ENCODE measurements around the gene DDX42.

The DDX42 gene

GRCh38 chr17:63822537-63822936, 48.6 kb downstream of the DDX42 start:
- DNase-seq (ENCODE audit: low read depth) = no peak

GRCh38 chr17:63823659-63824331, 49.8 kb downstream of the DDX42 start:
- no peak for DNase-seq (ENCODE audit: low read depth)

GRCh38 chr17:63824362-63824761, 50.4 kb downstream of the DDX42 start:
- DNase-seq (ENCODE audit: low read depth) = no peak

DNA sequence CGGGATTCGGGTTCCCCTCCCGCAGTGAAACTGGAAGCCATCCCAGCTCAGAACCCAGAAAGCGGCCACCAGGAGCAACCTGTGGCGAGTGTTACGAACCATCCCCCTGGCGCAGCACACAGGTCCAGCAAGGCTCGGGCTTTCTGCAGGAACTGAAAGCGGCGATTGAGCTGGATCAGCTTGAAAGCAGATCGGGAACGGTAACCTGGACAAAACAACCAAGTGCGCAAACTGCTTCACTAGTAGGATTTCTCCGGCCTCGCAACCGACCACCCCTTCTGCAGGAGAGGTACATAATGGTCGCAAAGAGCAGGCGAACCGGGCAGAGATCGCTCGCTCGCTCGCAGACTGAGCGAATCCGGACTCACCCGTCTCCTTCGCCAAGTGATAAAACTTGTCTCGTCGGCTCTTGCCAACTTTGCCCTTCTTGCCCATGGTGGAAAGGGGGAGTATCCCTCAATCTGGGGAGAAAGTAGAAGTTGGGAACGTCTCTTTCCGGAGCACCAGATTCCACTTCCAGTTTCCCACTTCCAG, 52.6 kb downstream of the DDX42 start:
- no peak for DNase-seq (ENCODE audit: low read depth)

DNA sequence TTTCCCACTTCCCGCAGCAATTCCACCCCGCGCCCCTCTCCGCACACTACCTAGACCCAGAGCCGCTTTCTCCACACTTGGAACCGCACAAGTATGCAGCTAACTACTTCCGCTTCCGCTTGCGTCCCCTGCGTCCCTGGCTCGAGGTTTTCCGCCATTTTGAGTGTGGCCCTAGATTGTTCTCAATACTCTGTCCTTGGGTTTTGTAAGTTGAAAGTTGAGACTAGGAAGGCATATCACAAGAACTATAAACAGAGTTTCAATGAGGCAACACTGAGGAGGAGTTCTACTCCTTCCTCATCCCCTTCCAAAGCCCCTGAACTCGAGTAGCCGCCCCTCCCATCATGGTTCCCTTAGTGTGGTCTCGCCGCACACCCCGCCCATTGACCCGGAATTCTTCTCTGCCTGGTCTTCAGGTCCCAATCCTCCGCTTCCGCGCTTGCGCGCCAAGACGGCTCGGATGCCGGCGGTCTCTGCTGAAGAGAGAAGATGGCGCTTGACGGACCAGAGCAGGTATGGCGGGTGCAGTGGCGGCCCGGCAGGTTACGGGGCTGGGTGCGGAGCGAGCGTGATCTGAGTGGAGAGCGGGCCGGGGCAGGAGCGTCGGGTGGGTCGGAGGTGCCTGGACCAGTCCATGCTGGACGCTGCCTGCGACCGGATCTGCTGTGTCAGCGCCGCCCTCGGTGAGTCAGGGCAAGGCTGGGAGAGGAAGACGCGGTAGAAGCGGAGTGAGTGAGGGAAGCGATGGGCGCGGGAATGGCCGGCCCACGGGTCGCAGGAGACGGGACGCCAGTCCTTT, 53.2 kb downstream of the DDX42 start, which contains the start of the genes FTSJ3 and PSMC5:
Gene FTSJ3, minus strand, starts transcription at position 662 of the 799 bp plus-strand sequence. CDS start 761 bp downstream, outside the sequence.
Gene PSMC5, plus strand, starts transcription at position 430 of the 799 bp plus-strand sequence. Its CDS starts 60 bp downstream, at position 490.
- peak; percentile 93 for DNase-seq (ENCODE audit: low read depth)

- no peak for DNase-seq (ENCODE audit: low read depth)
These were observed 53.8 kb downstream of the DDX42 start for GRCh38 chr17:63827801-63828221.

GRCh38 chr17:63828936-63829335, 55.0 kb downstream of the DDX42 start:
- DNase-seq (ENCODE audit: low read depth) = no peak

DNA sequence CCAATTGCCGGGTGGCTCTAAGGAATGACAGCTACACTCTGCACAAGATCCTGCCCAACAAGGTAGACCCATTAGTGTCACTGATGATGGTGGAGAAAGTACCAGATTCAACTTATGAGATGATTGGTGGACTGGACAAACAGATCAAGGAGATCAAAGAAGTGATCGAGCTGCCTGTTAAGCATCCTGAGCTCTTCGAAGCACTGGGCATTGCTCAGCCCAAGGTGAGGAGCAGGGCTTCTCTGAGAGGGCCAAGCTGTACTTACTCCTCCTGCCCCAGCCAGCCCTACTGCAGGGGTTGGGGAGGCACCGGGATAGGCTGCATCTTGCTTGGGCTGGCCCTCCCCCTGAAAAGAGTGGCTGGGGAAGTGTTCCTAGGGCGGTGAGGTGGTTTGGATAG, 56.3 kb downstream of the DDX42 start:
- no peak for DNase-seq (ENCODE audit: low read depth)

GRCh38 chr17:63830904-63831491, 57.0 kb downstream of the DDX42 start:
- no peak for DNase-seq (ENCODE audit: low read depth)

- no peak for DNase-seq (ENCODE audit: low read depth)
These were observed 57.5 kb downstream of the DDX42 start for GRCh38 chr17:63831505-63831904.

GRCh38 chr17:63832014-63832413, 58.0 kb downstream of the DDX42 start:
- DNase-seq (ENCODE audit: low read depth) = no peak

GRCh38 chr17:63832455-63832854, 58.5 kb downstream of the DDX42 start:
- no peak for DNase-seq (ENCODE audit: low read depth)

GRCh38 chr17:63833026-63833740, 59.2 kb downstream of the DDX42 start:
- DNase-seq (ENCODE audit: low read depth) = no peak

GRCh38 chr17:63833741-63834373, 59.9 kb downstream of the DDX42 start:
- DNase-seq (ENCODE audit: low read depth) = no peak

DNA sequence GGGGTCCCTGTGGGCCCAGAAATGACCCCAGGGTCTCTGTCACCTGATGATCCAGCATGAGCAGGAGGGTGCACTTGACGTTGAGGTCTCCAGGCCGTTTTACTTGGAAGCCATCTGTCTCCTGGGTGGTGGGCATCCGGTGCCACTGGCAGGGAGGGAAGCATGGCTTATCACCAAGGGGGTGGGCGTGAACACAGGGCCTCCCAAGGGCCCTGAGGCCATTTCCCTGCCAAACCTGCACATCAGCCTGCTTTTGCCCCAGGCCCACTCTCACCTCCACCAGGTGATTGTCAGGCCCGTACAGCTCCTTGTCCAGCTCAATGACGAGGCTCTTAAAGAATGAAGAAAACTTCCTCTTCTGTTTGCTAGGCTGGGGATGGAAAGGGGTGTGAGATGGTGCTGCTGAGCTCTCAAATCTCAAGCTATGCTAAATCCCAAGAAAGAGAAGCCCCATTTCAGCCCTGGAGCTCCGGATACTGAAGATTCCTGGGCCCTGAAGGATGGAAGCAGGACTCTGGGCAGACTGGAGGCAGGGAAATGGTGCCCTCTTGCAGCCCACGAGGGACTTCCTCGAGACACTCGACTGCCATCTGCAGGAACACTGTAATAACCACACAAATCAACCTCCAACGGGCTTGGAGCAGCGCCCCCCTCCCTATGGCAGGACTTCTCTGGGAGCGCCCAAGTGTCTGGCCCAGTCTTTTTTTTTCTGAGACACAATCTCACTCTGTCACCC, 60.6 kb downstream of the DDX42 start:
- peak; percentile 38 for DNase-seq (ENCODE audit: low read depth)

DNA sequence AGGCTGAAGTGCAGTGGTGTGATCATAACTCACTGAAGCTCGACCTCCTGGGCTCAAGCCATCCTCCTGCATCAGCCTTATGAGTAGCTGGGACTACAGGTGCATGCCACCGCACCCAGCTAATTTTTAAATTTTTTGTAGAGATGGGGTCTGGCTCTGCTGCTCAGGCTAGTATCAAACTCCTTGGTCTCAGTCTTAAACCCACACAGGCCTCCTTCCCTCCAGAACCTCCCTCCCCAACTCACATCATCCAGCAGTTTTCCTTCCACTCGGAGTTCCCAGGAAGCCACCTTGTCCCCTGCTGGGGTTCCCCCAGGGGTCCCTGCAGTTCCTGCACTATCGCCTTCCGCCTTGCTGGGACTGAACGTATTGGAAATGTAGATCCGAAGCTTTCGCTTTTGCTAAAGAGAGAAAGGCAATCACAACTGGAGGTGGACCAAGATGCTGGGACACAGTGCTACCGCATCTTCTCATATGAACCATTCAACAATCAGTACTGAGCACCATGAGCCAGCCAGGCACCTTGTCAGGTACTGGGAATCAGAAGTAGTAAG, 61.3 kb downstream of the DDX42 start:
- DNase-seq (ENCODE audit: low read depth) = no peak

DNA sequence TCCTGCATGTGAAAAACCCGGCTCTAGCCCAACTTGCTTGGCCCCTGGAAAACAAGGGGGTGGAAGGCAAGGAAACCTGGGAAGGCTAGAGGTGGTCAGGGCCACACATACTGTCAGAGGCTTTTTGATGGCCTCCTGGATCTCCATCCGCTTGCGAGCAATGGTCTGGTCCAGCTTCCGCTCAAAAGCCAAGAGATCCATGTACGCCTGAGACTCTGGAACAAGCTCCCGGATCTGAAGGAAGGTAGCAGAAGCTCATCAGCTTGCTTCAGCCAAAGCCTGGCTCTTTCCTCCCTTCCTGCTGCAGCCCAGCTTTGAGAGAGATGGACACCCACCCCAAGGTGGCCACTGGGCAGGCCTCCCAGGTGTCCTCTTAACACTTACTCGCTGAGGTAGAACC, 62.8 kb downstream of the DDX42 start:
- DNase-seq (ENCODE audit: low read depth) = no peak

DNA sequence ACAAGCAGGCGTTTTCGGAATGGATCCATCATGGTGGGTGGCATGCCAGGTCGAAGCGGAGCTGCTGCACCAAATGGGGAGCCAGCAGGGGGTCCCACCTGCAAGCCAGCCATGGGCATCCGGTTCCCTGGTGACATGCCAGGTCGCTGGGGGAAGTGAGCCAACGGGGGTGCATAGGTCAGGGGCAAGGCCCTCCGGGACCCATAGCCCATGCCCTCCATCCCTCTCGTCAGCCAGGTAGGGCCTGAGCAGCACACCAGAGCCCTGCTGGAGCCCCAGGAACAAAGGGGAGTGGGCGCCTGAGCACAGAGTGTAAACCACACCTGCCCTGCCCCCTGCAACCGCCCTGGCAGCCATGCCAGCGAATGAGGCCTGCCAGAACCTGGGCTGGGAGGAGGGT, 63.5 kb downstream of the DDX42 start:
- DNase-seq (ENCODE audit: low read depth) = no peak

- no peak for DNase-seq (ENCODE audit: low read depth)
These were observed 64.1 kb downstream of the DDX42 start for GRCh38 chr17:63837962-63838600.

DNA sequence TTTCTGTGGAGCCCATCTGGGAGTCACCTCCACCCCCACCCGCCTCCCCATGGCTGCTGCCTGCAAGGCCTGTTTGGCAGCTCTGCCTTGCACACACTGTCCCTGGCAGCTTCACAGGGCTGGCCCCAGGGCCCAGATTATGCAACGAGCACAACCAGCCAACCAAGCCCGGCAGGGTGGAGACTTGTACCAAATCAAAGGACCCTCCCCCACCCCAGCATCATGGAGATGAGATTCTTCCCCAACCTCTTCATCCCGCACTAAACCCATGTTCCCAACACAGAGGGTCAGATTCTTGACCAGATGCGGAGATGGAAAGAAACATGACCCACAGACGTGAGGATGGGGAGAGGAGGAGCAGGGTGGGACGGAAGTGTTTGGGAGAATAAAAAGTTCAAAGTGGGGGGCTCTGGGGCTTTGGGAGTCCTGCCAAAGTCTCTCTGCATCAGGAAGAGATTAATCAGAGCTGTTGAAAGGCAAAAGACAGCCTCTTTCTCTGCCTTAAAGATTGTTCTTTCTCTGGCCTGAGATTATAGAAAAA, 64.7 kb downstream of the DDX42 start:
- no peak for DNase-seq (ENCODE audit: low read depth)

All from activated T-cell treated with anti-CD3 and anti-CD28 coated beads for 24 hours (primary cell).